GM12801 (cell line): ENCODE data around the gene ACAP1.

Experiments
- TF ChIP-seq, protein P1 (sequence below): IDR thresholded peaks from one replicate; pipeline ENCODE4 v1.5.1; 2011; ENCODE audit warnings: control low read depth; ENCODE audit not compliant: insufficient read length; ENCODE audit errors: extremely low read depth

The ACAP1 gene

DNA sequence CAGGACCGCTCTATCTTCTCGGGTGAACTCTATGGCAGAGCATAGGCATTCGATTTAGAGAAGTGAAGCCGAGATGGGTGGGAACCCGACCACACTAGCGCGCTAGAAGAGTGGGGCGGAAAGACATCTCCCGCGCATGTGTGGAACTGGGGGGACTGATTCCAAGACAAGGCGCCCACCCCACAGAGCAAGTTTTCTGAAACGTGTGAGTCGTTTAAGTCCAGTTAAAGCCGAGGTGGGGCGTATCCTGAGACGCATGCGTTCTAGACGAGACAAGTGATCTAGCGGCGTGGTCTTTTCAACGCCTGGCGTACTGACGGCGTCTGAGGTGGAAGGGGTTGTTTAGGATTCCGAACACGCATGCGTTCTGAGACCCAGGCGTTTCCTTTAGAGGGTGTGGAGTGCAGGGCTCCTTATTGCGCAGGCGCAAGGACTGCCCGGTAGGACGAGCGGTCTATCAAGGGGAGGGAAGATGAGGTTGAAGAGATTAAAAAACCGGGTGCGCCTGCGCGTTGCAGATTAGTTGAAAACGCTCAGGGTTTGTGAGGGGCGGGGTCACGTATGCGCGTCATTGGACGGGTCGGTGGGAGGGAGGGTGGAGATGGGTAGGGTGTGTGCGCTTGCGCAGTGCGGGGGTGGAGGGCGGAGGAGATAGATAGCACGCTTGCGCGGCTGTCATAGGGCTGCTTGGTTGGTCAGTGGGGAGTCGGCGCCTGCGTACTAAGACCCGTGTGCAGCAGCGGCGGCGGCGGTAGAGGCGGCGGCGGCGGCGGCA is 29.2 kb upstream of the ACAP1 start, which contains the start of gene EIF5A:
Gene EIF5A, plus strand, starts transcription at position 718 of the 775 bp plus-strand sequence. CDS start 2,008 bp downstream, outside the sequence.
- TF ChIP-seq, protein P1, sequence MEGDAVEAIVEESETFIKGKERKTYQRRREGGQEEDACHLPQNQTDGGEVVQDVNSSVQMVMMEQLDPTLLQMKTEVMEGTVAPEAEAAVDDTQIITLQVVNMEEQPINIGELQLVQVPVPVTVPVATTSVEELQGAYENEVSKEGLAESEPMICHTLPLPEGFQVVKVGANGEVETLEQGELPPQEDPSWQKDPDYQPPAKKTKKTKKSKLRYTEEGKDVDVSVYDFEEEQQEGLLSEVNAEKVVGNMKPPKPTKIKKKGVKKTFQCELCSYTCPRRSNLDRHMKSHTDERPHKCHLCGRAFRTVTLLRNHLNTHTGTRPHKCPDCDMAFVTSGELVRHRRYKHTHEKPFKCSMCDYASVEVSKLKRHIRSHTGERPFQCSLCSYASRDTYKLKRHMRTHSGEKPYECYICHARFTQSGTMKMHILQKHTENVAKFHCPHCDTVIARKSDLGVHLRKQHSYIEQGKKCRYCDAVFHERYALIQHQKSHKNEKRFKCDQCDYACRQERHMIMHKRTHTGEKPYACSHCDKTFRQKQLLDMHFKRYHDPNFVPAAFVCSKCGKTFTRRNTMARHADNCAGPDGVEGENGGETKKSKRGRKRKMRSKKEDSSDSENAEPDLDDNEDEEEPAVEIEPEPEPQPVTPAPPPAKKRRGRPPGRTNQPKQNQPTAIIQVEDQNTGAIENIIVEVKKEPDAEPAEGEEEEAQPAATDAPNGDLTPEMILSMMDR = no peak

DNA sequence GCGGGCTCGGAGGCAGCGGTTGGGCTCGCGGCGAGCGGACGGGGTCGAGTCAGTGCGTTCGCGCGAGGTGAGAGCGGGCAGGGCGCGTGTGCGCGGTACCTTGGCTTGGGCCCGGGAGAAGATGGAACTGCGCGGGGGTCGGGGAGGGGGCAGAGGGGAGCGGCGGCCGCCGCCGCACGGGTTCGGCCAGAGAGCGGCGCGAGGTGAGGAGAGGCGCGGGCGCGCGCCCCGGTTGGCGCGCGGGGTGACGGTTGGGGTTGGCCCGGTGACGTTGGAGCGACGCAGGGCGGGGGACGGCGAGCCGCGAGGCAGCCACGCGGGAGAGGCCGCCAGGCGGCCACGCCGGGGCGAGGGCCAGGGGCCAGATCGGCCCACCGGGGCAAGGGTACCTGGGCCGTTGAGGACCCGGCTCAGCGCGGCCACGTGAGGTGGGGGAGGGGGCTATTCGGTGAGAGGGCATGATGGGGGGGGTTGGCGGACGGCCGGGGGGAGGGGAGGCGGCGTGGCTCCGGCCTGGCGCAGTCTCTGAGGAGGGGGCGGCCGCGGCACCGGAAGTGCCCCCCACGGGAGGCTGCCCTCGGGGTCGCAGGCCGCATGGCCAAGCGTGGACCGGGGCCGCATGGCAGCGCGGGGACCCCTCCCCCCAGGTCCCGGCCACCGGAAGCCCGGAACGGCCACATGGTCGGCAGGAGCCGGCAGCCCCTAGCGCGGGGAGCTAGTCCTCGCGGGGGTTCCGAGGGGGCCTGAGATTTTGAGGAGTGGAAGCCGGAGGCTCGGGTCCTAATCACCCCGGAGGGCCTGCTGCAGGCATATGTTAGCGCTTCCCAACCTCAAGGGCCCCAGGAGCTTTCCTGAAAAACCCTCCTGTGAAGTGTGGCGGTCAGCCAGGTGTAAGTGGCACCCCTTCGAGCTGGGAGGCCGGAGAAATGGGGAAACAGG is 28.4 kb upstream of the ACAP1 start:
- TF ChIP-seq, protein P1 = no peak

DNA sequence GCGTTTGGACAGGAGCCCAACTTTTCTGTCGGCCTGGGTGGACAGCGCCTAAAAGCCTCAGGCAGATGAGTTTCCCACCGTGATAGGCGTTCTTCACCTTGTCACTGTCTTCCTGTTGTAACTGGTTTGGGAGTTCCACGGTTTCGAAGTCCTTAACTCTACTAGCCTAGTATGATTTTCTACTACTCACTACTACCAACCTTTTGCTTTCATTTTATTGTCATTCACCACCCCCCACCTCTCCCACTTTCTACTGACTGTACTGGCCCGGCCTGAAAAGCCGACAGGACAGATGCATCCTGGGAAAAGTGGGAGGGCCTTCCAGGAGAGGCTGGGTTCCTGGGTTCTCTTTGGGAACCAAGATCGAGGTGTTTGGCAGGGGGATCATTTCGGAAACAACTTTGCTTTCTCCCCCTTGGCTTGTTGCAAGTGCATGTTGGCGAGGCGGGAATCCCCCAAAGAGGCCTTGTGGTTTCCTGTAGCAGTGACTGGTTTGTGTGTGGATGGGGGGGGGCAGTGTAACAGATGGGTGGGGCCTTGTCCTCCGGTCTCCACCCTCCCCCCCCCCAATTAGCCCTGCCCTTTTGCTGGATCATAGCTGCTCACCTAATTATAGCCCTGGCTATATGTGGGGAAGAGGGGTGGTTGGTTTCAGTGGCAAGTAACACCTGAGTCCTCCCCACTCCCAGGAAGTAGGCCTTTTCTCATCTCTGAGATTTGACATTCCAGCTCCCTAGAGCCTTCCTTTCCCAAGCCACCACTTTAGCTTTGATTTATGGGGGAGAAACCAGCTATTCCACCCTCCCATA is 27.5 kb upstream of the ACAP1 start:
- TF ChIP-seq, protein P1 = no peak

DNA sequence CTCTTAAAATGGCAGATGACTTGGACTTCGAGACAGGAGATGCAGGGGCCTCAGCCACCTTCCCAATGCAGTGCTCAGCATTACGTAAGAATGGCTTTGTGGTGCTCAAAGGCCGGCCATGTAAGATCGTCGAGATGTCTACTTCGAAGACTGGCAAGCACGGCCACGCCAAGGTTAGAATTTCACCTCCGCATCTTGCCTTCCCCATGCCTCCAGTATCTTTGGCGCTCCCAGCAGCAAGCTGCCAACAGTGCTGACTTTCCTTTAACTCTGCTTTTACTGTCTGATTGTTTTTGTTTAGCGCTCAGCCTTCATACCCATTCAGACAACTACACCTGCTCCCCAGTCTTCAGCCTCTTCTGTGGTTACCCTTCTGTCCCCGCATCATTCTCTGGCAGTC is 26.7 kb upstream of the ACAP1 start:
- TF ChIP-seq, protein P1 = no peak

DNA sequence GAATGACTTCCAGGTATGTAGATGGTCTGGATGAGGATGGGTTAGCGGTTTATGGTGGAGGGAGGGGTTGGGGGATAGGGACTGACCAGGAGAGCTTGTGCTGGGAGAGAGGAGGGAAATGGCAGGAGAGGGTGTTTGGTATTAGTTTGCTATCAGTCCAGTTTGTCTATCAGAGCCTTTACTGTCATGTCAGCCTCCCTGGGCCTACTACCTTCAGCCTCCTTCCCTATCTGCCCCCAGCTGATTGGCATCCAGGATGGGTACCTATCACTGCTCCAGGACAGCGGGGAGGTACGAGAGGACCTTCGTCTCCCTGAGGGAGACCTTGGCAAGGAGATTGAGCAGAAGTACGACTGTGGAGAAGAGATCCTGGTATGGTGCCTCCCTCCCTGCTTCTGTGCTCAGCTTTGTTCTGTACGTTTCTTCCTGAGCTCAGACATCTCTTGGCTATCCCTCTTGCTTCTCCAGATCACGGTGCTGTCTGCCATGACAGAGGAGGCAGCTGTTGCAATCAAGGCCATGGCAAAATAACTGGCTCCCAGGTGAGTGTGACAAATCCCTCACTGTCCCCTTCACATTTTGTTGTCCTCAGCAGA is 25.1 kb upstream of the ACAP1 start:
- TF ChIP-seq, protein P1 = no peak

DNA sequence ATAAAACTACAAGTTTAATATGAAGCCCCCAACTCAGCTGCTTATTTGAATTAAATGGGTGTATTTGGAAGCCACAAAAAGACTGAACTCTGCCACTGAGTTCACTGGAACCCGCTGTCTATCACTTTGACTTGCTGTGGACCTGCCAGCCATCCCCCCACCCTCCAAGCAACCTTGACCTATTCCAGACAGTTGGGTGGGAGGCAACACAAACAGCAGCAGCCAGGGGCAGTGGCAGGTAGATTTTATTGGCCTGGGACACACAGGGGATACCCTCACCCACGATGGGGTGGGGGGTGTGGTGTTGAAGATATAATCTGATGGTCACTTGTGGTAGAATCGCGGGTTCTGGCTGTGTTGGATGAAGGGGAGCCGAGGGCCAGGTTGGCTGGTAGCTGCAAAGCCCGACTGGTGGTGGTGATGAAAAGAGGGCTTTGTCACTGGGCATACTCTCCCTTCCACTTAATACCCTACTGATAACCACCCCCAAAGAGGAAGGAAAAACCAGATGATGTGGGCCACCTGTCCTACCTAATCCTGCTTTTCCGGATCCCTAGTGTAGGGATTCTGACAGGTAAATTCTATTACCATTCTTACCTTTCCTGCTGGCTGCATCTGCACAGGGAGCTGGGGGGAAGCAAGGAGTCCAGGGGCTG is 23.8 kb upstream of the ACAP1 start:
- TF ChIP-seq, protein P1 = no peak
